ENCODE results near the gene KCND2.
"Not testable (repeated sequence)": the region's sequence is repeated elsewhere in the genome, so short reads cannot be mapped to it uniquely, and the experiment has no call there.

The KCND2 gene

DNA sequence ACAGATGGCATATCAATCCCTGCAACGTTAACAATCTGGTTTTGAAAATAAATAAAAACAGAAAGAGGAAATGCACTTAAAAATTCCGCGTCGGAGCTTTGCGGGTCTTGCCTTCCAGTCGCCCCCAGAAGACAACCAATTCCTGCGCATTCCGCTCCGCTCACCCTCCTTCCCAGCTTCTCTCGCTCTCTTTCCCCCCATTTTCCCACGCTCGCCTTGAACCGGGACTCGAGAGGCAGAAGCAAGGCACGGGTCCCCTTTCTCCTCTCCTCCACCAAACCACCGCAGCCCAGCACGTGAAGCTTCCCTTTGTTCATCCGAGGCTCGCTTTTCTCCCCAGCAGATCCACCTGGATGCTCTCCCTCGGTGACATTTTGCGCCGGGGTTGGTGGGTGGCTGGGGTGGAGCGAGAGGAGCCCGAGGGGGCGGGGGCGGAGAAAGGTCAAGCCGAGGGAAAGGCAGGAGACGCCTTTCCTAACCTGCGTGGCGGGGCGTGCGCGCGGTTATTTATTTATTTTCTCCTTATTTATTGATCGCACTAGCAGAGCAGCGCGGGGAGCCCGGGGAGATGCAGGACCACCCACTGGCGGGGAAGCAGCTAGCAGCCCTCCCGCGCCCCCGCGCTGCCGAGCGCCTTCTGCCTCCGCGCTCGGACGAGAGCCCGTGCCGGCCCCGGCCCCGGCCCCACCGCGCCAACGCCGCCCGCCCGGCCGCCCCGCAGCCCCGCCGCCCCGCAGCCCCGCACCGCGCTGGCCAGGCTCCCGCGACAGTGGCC, at the start of gene KCND2:
Gene KCND2, plus strand, starts transcription at position 475 of the 775 bp plus-strand sequence.
- DNase-seq = no peak

- DNase-seq = no peak
These were observed 46.8 kb upstream of the KCND2 start for GRCh38 chr7:120226188-120226587.

GRCh38 chr7:120227255-120227654, 45.7 kb upstream of the KCND2 start:
- DNase-seq = no peak

- no peak for DNase-seq
These were observed 43.9 kb upstream of the KCND2 start for GRCh38 chr7:120229084-120229483.

DNA sequence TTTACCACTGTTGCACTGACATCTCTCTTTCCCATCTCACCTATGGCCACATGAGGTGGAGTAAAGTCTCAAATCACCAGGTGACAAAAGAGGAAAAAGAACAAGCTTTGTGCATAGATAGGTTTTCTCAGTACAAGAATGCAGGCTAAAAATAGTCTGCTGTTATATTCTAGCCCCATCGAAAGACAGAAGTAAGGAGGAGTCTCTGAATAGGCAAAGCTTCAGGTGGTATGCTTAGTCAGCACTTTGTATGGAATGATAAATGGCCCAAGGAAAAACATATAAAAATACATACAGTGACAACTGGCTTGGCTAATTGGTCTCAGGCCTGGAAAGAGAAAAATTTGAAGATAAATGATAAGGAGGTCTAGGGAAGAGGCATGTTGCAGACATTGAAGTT, 39.6 kb upstream of the KCND2 start:
- DNase-seq = no peak

GRCh38 chr7:120240350-120240749, 32.6 kb upstream of the KCND2 start:
- DNase-seq = not testable (repeated sequence)

DNA sequence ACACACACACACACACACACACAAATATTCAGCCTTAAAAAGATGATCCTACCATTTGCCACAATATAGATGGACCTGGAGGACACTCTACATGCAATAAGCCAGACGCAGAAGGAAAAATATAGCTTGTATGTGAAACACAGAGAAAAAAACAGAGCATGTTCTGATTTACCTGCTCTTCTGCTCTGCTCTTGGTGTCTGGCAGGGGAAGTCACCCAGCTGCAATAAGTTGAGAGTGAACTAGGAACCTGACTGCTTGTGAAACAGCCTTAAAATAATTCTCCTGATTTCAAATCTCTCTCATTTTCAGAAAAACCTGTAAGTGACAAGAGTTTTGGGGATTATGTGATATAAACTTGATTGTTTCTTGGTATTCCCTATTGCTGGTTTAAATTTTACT, 31.0 kb upstream of the KCND2 start:
- DNase-seq = no peak

- DNase-seq = no peak
These were observed 18.1 kb upstream of the KCND2 start for GRCh38 chr7:120254845-120255244.

GRCh38 chr7:120256344-120257070, 16.5 kb upstream of the KCND2 start:
- no peak for DNase-seq

DNA sequence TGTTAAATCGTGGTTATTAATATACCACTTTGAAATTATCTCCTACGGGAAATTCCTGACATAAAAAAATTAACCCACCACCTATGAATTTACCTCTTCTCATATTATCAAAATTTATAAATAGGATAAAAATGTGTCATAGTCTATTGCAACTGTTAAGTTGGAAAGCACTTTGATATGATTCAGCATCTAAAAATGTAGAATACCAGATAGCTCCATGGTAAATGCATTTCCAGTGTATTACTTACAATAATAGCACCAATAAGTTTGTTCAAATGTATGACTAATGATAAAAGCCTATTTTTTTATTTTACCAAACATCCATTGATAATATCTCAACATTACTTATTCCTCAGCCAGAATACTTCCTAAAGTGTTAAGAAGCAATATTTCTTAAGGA, 13.6 kb upstream of the KCND2 start:
- no peak for DNase-seq

- no peak for DNase-seq
These were observed 12.9 kb upstream of the KCND2 start for GRCh38 chr7:120260111-120260510.

DNA sequence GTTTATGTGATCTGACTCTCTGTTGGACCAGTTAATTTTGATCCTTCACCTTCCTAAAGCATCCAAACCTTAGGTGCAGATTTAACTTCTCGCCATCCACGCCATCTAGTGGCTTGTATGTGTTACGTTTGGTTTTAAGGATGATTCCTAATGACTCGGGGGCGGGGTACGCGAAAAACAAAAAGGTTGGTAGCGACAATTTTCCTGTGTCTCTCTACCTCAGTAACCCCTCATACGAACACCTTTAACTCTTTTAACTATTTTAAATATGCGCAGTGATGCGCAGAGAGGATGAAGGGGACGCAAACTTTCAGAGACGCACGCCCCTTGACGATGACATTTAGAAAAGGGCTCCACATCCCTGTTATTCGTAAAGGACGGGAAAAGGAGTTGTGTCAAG, 714 bp upstream of the KCND2 start:
- no peak for DNase-seq

GRCh38 chr7:120273476-120273975, 551 bp downstream of the KCND2 start:
- no peak for DNase-seq

GRCh38 chr7:120274482-120274881, 1.5 kb downstream of the KCND2 start:
- no peak for DNase-seq

DNA sequence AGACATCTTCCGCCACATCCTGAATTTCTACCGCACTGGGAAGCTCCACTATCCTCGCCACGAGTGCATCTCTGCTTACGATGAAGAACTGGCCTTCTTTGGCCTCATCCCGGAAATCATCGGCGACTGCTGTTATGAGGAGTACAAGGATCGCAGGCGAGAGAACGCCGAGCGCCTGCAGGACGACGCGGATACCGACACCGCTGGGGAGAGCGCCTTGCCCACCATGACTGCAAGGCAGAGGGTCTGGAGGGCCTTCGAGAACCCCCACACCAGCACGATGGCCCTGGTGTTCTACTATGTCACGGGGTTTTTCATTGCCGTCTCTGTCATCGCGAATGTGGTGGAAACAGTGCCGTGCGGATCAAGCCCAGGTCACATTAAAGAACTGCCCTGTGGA, 1.9 kb downstream of the KCND2 start:
- DNase-seq = no peak

DNA sequence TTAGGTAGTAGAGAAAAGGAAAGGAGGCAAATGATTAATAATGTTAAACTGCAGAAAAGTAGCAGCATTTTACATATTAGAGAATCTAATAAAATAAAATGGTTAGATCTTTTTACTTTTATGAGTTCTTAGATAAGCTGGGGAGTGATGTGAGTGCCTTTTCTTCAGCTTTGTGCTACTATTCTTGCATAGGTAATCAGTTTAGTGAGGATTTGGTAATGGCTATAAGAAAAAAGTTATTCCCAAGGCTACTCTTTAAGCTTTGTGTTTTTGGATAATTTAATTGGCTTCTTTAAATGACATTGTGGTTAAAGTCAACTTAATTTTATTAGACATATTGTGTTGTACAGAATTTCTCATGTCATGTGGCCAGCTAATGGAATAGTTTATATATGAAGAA, 3.7 kb downstream of the KCND2 start:
- no peak for DNase-seq

GRCh38 chr7:120278773-120279172, 5.8 kb downstream of the KCND2 start:
- DNase-seq = no peak

DNA sequence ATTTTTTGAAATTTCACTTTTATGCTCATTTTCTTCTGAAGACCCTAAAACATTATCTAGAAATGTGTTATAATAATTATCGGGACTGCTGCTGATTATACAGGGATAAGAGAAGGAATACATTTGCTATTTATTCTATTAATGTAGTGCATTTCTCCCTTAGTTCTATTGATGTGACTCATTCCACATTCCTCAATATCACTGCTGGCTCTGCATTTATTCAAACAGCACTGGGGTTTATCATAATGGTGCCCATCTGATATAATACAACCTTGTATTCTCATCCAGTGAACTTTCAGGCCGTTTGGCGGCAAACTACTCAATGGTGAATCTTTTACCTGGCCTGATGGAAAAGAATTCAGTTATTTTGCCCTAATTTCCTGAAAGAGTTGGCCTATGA, 7.8 kb downstream of the KCND2 start:
- no peak for DNase-seq

GRCh38 chr7:120293027-120293426, 20.1 kb downstream of the KCND2 start:
- no peak for DNase-seq

- DNase-seq = no peak
These were observed 29.2 kb downstream of the KCND2 start for GRCh38 chr7:120302190-120302589.

DNA sequence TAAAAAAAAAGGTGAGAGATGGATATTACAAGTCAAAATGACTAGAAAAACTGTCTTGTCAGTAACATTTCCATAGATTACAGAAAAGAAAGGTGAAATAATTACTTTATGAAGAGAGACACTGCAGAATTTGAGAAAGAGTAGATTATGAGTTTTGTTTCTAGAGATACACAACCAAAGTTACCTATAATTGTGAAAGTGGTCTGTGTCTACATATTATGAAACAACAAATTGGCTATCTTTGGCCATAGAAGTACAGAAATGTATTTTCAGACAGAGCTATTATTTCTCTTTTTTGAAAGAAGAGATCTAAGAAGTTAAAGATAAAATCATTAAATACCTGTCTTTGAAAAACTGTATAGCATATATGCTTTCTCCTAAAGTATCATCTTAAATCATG, 30.1 kb downstream of the KCND2 start:
- DNase-seq = no peak

- DNase-seq = no peak
These were observed 31.7 kb downstream of the KCND2 start for GRCh38 chr7:120304674-120305073.

DNA sequence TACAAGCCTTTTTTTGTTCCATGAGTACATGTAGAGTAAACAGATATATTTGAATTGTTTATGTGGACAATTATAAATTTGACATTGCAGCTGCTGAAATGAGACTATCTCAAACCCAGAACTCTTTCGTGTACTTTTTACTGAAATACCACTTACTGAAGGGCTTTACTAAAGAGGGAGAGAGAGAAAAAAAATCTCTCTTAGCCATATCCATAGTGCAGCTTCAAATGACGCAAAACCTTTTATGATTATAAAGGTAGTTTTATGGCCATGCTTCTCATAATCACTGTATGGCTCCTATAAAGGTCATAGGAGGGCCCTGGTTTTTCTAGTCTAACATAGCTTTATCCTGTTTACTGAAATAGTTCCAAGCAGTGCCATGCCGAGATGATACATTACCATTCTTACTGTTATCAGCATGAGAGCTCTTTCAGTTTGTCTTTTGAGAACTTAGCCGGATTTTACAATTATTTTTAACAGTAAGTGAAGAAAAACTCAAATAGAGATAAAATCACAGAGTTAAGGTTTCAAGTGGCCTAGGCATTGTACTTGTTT, 35.1 kb downstream of the KCND2 start:
- no peak for DNase-seq
